ENCODE measurements around the gene TCEA3.

The TCEA3 gene

GRCh38 chr1:23366146-23366545 is 58.4 kb downstream of the TCEA3 start:
- no peak for FAIRE-seq

- no peak for FAIRE-seq
These were observed 62.3 kb downstream of the TCEA3 start for GRCh38 chr1:23362218-23362713.

- FAIRE-seq = no peak
These were observed 66.2 kb downstream of the TCEA3 start for GRCh38 chr1:23358310-23358875.

- no peak for FAIRE-seq
These were observed 67.2 kb downstream of the TCEA3 start for GRCh38 chr1:23357138-23357908.

- FAIRE-seq = no peak
These were observed 67.9 kb downstream of the TCEA3 start for GRCh38 chr1:23356471-23357137.

- FAIRE-seq = no peak
These were observed 70.3 kb downstream of the TCEA3 start for GRCh38 chr1:23354245-23354644.

- no peak for FAIRE-seq
These were observed 72.4 kb downstream of the TCEA3 start for GRCh38 chr1:23352096-23352695.

- FAIRE-seq = no peak
These were observed 78.6 kb downstream of the TCEA3 start for GRCh38 chr1:23345920-23346319.

GRCh38 chr1:23344987-23345472 is 79.5 kb downstream of the TCEA3 start:
- no peak for FAIRE-seq

GRCh38 chr1:23344111-23344986 is 80.2 kb downstream of the TCEA3 start, which contains the start of gene HNRNPR:
HNRNPR (minus strand) TSS chr1:23344284; CDS start chr1:23341008, 3,276 bp downstream.
- FAIRE-seq = peak; percentile 92

GRCh38 chr1:23343221-23344110 is 81.1 kb downstream of the TCEA3 start:
- FAIRE-seq = no peak

GRCh38 chr1:23341931-23342692 is 82.4 kb downstream of the TCEA3 start:
- FAIRE-seq = no peak

GRCh38 chr1:23339632-23340031 is 84.9 kb downstream of the TCEA3 start:
- FAIRE-seq = no peak

- no peak for FAIRE-seq
These were observed 86.7 kb downstream of the TCEA3 start for GRCh38 chr1:23337869-23338268.

- FAIRE-seq = no peak
These were observed 92.8 kb downstream of the TCEA3 start for GRCh38 chr1:23331713-23332112.
